ENCODE measurements around the gene ACTG1.

Gene ACTG1

GRCh38 chr17:81557276-81558114 lies 44.9 kb upstream of the ACTG1 start:
- no peaks in the 10 kb centered on the region for H3K79me1 ChIP-seq (ENCODE audit: low read depth, low read length)
- no peak overlapping the region for H2AFZ ChIP-seq (ENCODE audit: low read length)
- H3K27ac ChIP-seq (replicated peaks; ENCODE audit: low read length), result no peak overlapping the region
- H2BK5ac ChIP-seq (ENCODE audit: low read length), result peak overlapping the region; percentile 82
- H2BK12ac ChIP-seq (ENCODE audit: low read length), result no peak overlapping the region
- no peak overlapping the region for H3K14ac ChIP-seq (ENCODE audit: low read length)
- H3K9ac ChIP-seq (ENCODE audit: low read depth, low read length, poor library complexity), result no peak overlapping the region
- peaks cover 32 to 62% of the 10 kb centered on the region in 2 donors for H3K36me3 ChIP-seq (replicated peaks in 1 of 2; ENCODE audit: control insufficient read depth in 2 of 2, insufficient read depth in 2 of 2, low read length in 2 of 2)
- no peak overlapping the region for H3K4me2 ChIP-seq (ENCODE audit: insufficient read depth, low read length, poor library complexity, severe bottlenecking)
- no peak for DNase-seq (ENCODE audit: low spot score)
- H3K9me3 ChIP-seq (replicated peaks in 1 of 2; ENCODE audit: control insufficient read depth in 2 of 2, insufficient read depth in 1 of 2, low read depth in 1 of 2, low read length in 2 of 2), result no peaks in the 10 kb centered on the region
- no peaks in the 10 kb centered on the region for H3K27me3 ChIP-seq (ENCODE audit: control insufficient read depth in 3 of 3, insufficient read depth in 3 of 3, low read depth in 1 of 3, low read length in 3 of 3)
- no peak overlapping the region for H3K4me3 ChIP-seq (ENCODE audit: low read length in 2 of 2)
- no peak overlapping the region for H2BK15ac ChIP-seq (ENCODE audit: low read length)
- H3K4me1 ChIP-seq (ENCODE audit: control insufficient read depth in 2 of 2, insufficient read depth in 1 of 2, low read depth in 1 of 2, low read length in 2 of 2), result peaks cover 6 to 8% of the 10 kb centered on the region in 2 donors
- H3K18ac ChIP-seq (ENCODE audit: low read length), result no peak overlapping the region
- no peak overlapping the region for H3K4ac ChIP-seq (ENCODE audit: low read length)
- H4K8ac ChIP-seq (ENCODE audit: low read depth, low read length), result no peak overlapping the region
- no peak overlapping the region for H2AK5ac ChIP-seq (ENCODE audit: low read depth, low read length)
- WGBS, 2 donors (ENCODE audit: extremely low coverage in 2 of 2, insufficient read length in 2 of 2, insufficient replicate concordance in 1 of 2), result no CpG with 5 or more reads among the region's 21 CpGs
- H4K91ac ChIP-seq (ENCODE audit: low read depth, low read length, poor library complexity), result no peak overlapping the region
- H2BK120ac ChIP-seq (ENCODE audit: low read depth, low read length), result no peak overlapping the region
- H3K23ac ChIP-seq (ENCODE audit: low read depth, low read length, poor library complexity), result peak overlapping the region; percentile 73

GRCh38 chr17:81556863-81557262 lies 44.3 kb upstream of the ACTG1 start:
- no peak for DNase-seq (ENCODE audit: low spot score)
- H4K91ac ChIP-seq (ENCODE audit: low read depth, low read length, poor library complexity), result no peak overlapping the region
- peaks cover 6 to 8% of the 10 kb centered on the region in 2 donors for H3K4me1 ChIP-seq (ENCODE audit: control insufficient read depth in 2 of 2, insufficient read depth in 1 of 2, low read depth in 1 of 2, low read length in 2 of 2)
- H3K4me2 ChIP-seq (ENCODE audit: insufficient read depth, low read length, poor library complexity, severe bottlenecking), result no peak overlapping the region
- no peak overlapping the region for H2BK5ac ChIP-seq (ENCODE audit: low read length)
- no peak overlapping the region for H3K18ac ChIP-seq (ENCODE audit: low read length)
- no CpG with 5 or more reads among the region's 6 CpGs for WGBS, 2 donors (ENCODE audit: extremely low coverage in 2 of 2, insufficient read length in 2 of 2, insufficient replicate concordance in 1 of 2)
- no peak overlapping the region for H3K23ac ChIP-seq (ENCODE audit: low read depth, low read length, poor library complexity)
- no peak overlapping the region for H2AK5ac ChIP-seq (ENCODE audit: low read depth, low read length)
- no peak overlapping the region for H2BK12ac ChIP-seq (ENCODE audit: low read length)
- H2BK15ac ChIP-seq (ENCODE audit: low read length), result no peak overlapping the region
- peaks cover 30 to 55% of the 10 kb centered on the region in 2 donors for H3K36me3 ChIP-seq (replicated peaks in 1 of 2; ENCODE audit: control insufficient read depth in 2 of 2, insufficient read depth in 2 of 2, low read length in 2 of 2)
- no peak overlapping the region for H2AFZ ChIP-seq (ENCODE audit: low read length)
- H3K9me3 ChIP-seq (replicated peaks in 1 of 2; ENCODE audit: control insufficient read depth in 2 of 2, insufficient read depth in 1 of 2, low read depth in 1 of 2, low read length in 2 of 2), result no peaks in the 10 kb centered on the region
- H4K8ac ChIP-seq (ENCODE audit: low read depth, low read length), result no peak overlapping the region
- no peaks in the 10 kb centered on the region for H3K27me3 ChIP-seq (ENCODE audit: control insufficient read depth in 3 of 3, insufficient read depth in 3 of 3, low read depth in 1 of 3, low read length in 3 of 3)
- no peak overlapping the region for H3K27ac ChIP-seq (replicated peaks; ENCODE audit: low read length)
- no peak overlapping the region for H3K4ac ChIP-seq (ENCODE audit: low read length)
- H3K4me3 ChIP-seq (ENCODE audit: low read length in 2 of 2), result no peak overlapping the region
- no peak overlapping the region for H3K14ac ChIP-seq (ENCODE audit: low read length)
- H3K79me1 ChIP-seq (ENCODE audit: low read depth, low read length), result peaks cover 2% of the 10 kb centered on the region
- no peak overlapping the region for H2BK120ac ChIP-seq (ENCODE audit: low read depth, low read length)
- peak overlapping the region; percentile 32 for H3K9ac ChIP-seq (ENCODE audit: low read depth, low read length, poor library complexity)

GRCh38 chr17:81556175-81556691 lies 43.6 kb upstream of the ACTG1 start:
- H3K4me2 ChIP-seq (ENCODE audit: insufficient read depth, low read length, poor library complexity, severe bottlenecking), result no peak overlapping the region
- peaks cover 9% of the 10 kb centered on the region for H3K79me1 ChIP-seq (ENCODE audit: low read depth, low read length)
- no peak overlapping the region for H3K18ac ChIP-seq (ENCODE audit: low read length)
- H3K4me1 ChIP-seq (ENCODE audit: control insufficient read depth in 2 of 2, insufficient read depth in 1 of 2, low read depth in 1 of 2, low read length in 2 of 2), result peaks cover 10 to 13% of the 10 kb centered on the region in 2 donors
- H4K8ac ChIP-seq (ENCODE audit: low read depth, low read length), result no peak overlapping the region
- no peak overlapping the region for H3K14ac ChIP-seq (ENCODE audit: low read length)
- H3K4ac ChIP-seq (ENCODE audit: low read length), result no peak overlapping the region
- no peak overlapping the region for H2BK5ac ChIP-seq (ENCODE audit: low read length)
- no peak overlapping the region for H2AK5ac ChIP-seq (ENCODE audit: low read depth, low read length)
- no peak overlapping the region for H3K27ac ChIP-seq (replicated peaks; ENCODE audit: low read length)
- no peak overlapping the region for H3K4me3 ChIP-seq (ENCODE audit: low read length in 2 of 2)
- no peaks in the 10 kb centered on the region for H3K27me3 ChIP-seq (ENCODE audit: control insufficient read depth in 3 of 3, insufficient read depth in 3 of 3, low read depth in 1 of 3, low read length in 3 of 3)
- no peak overlapping the region for H3K9ac ChIP-seq (ENCODE audit: low read depth, low read length, poor library complexity)
- no CpG with 5 or more reads among the region's 9 CpGs for WGBS, 2 donors (ENCODE audit: extremely low coverage in 2 of 2, insufficient read length in 2 of 2, insufficient replicate concordance in 1 of 2)
- H2AFZ ChIP-seq (ENCODE audit: low read length), result no peak overlapping the region
- no peak overlapping the region for H2BK15ac ChIP-seq (ENCODE audit: low read length)
- H2BK12ac ChIP-seq (ENCODE audit: low read length), result no peak overlapping the region
- H2BK120ac ChIP-seq (ENCODE audit: low read depth, low read length), result no peak overlapping the region
- H4K91ac ChIP-seq (ENCODE audit: low read depth, low read length, poor library complexity), result no peak overlapping the region
- H3K23ac ChIP-seq (ENCODE audit: low read depth, low read length, poor library complexity), result no peak overlapping the region
- no peak for DNase-seq (ENCODE audit: low spot score)
- no peaks in the 10 kb centered on the region for H3K9me3 ChIP-seq (replicated peaks in 1 of 2; ENCODE audit: control insufficient read depth in 2 of 2, insufficient read depth in 1 of 2, low read depth in 1 of 2, low read length in 2 of 2)
- peaks cover 26 to 49% of the 10 kb centered on the region in 2 donors for H3K36me3 ChIP-seq (replicated peaks in 1 of 2; ENCODE audit: control insufficient read depth in 2 of 2, insufficient read depth in 2 of 2, low read length in 2 of 2)

- H3K23ac ChIP-seq (ENCODE audit: low read depth, low read length, poor library complexity), result no peak overlapping the region
- DNase-seq (ENCODE audit: low spot score), result no peak
- WGBS, 2 donors (ENCODE audit: extremely low coverage in 2 of 2, insufficient read length in 2 of 2, insufficient replicate concordance in 1 of 2), result no CpG with 5 or more reads among the region's 24 CpGs
These were observed 41.1 kb upstream of the ACTG1 start for GRCh38 chr17:81553616-81554181.

More at GRCh38 chr17:81553616-81554181, 41.1 kb upstream of the ACTG1 start:
- Histone ChIP-seq H3K18ac (ENCODE audit: low read length) (no peak overlapping the region), H2BK5ac (ENCODE audit: low read length) (no peak overlapping the region), H3K27me3 (ENCODE audit: control insufficient read depth in 3 of 3, insufficient read depth in 3 of 3, low read depth in 1 of 3, low read length in 3 of 3) (no peaks in the 10 kb centered on the region), H3K4me2 (ENCODE audit: insufficient read depth, low read length, poor library complexity, severe bottlenecking) (peak overlapping the region; percentile 97), H3K14ac (ENCODE audit: low read length) (no peak overlapping the region), H2BK15ac (ENCODE audit: low read length) (no peak overlapping the region), H4K91ac (ENCODE audit: low read depth, low read length, poor library complexity) (no peak overlapping the region), H2AFZ (ENCODE audit: low read length) (peak overlapping the region; percentile 99), H3K4me1 (ENCODE audit: control insufficient read depth in 2 of 2, insufficient read depth in 1 of 2, low read depth in 1 of 2, low read length in 2 of 2) (peaks cover 14 to 17% of the 10 kb centered on the region in 2 donors), H2BK120ac (ENCODE audit: low read depth, low read length) (no peak overlapping the region), H4K8ac (ENCODE audit: low read depth, low read length) (no peak overlapping the region), H3K9me3 (replicated peaks in 1 of 2; ENCODE audit: control insufficient read depth in 2 of 2, insufficient read depth in 1 of 2, low read depth in 1 of 2, low read length in 2 of 2) (no peaks in the 10 kb centered on the region), H2AK5ac (ENCODE audit: low read depth, low read length) (no peak overlapping the region), H3K4ac (ENCODE audit: low read length) (no peak overlapping the region), H3K4me3 (ENCODE audit: low read length in 2 of 2) (peak overlapping the region; percentile 70 to 96), H3K36me3 (replicated peaks in 1 of 2; ENCODE audit: control insufficient read depth in 2 of 2, insufficient read depth in 2 of 2, low read length in 2 of 2) (peaks cover 32 to 46% of the 10 kb centered on the region in 2 donors), H3K27ac (replicated peaks; ENCODE audit: low read length) (no peak overlapping the region), H3K79me1 (ENCODE audit: low read depth, low read length) (peaks cover 16% of the 10 kb centered on the region), H2BK12ac (ENCODE audit: low read length) (no peak overlapping the region), H3K9ac (ENCODE audit: low read depth, low read length, poor library complexity) (peak overlapping the region; percentile 74)

Data from neuronal stem cell (in vitro differentiated cells).